Natural killer cell (primary cell): ENCODE results near the gene SATB2. TPM values are rescaled to one million over a fixed set of nuclear protein-coding genes. Genes with fewer than 3 reads are reported as not detected.

Experiments used
- ATAC-seq, 3 donors: fragments of 150-1000 bp in 2 of 3; fragments of 200-7000 bp in 1 of 3; cut with Tn5 transposase; 1 replicate in 1 of 3; 2 replicates in 2 of 3; pipeline ENCODE4 v1.10.0; 2021; ENCODE audit warnings: mild to moderate bottlenecking in 2 of 3, moderate library complexity in 2 of 3
- DNase-seq, 2 donors: peaks; one replicate each; pipeline versions ENCODE4 v3.0.0 to v3.0.0-alpha.2; 2013 to 2021; ENCODE audit warnings: mixed read lengths in 1 of 2
- H3K27ac ChIP-seq: one replicate; pipeline ENCODE4 v1.5.1; 2013; ENCODE audit warnings: mild to moderate bottlenecking, low read length
- H3K27me3 ChIP-seq: one replicate; pipeline ENCODE4 v1.6.1; 2013; ENCODE audit warnings: low read length; ENCODE audit not compliant: control insufficient read depth, insufficient read depth
- H3K36me3 ChIP-seq: one replicate; pipeline ENCODE4 v1.6.1; 2013; ENCODE audit warnings: low read length; ENCODE audit not compliant: control insufficient read depth, insufficient read depth
- H3K4me1 ChIP-seq: one replicate; pipeline ENCODE4 v1.6.1; 2013; ENCODE audit warnings: low read length; ENCODE audit not compliant: control insufficient read depth, insufficient read depth
- H3K4me3 ChIP-seq: one replicate; pipeline ENCODE4 v1.5.1; 2013; ENCODE audit warnings: low read length
- H3K9me3 ChIP-seq: one replicate; pipeline ENCODE4 v1.6.1; 2013; ENCODE audit warnings: low read length; ENCODE audit not compliant: control insufficient read depth, insufficient read depth
- H3K27ac Mint-ChIP-seq, 2 donors: one replicate each; pipeline ENCODE4 v1.8.0; 2022; ENCODE audit warnings: mild to moderate bottlenecking in 2 of 2, mixed read lengths in 2 of 2, moderate library complexity in 1 of 2
- H3K27me3 Mint-ChIP-seq, 2 donors: one replicate each; pipeline ENCODE4 v1.8.0; 2022; ENCODE audit warnings: low read depth in 2 of 2, mixed read lengths in 2 of 2
- H3K36me3 Mint-ChIP-seq: one replicate; pipeline ENCODE4 v1.8.0; 2022; ENCODE audit warnings: mixed read lengths
- H3K4me1 Mint-ChIP-seq, 2 donors: one replicate each; pipeline ENCODE4 v1.8.0; 2022; ENCODE audit warnings: mixed read lengths in 2 of 2
- H3K4me3 Mint-ChIP-seq: one replicate; pipeline ENCODE4 v1.8.0; 2022; ENCODE audit warnings: mild to moderate bottlenecking, moderate library complexity, mixed read lengths
- H3K9me3 Mint-ChIP-seq, 2 donors: one replicate each; pipeline ENCODE4 v1.8.0; 2022; ENCODE audit warnings: mixed read lengths in 2 of 2
- WGBS: methylation state at CpG from one replicate; pipeline ENCODE4 v1.1.7; 2013; ENCODE audit warnings: missing lambda C conversion rate; ENCODE audit not compliant: insufficient coverage; 5-methylcytosine and 5-hydroxymethylcytosine counted together
- intact Hi-C: fragments of 100-400 bp; cut with micrococcal nuclease; formaldehyde crosslinking; loops from one replicate; pipeline ENCODE4 v1.14.2; 2022
- total RNA-seq, 4 donors: library from RNA; stranded (reverse); fragments of 120-200 nt in 1 of 4; gene quantifications; one replicate each; pipeline versions ENCODE4 v1.2.3 to v1.2.4, GENCODE V29; 2013 to 2022
- TF ChIP-seq, protein P1 (sequence below): fragments of 200-600 bp; IDR thresholded peaks from one replicate; pipeline ENCODE4 v1.8.0; 2022; ENCODE audit warnings: antibody characterized with exemption

The SATB2 gene
- total RNA-seq, 3 donors from 2014 or later (not counting 1 experiment from before 2014, with no cell fraction given) = 0.73 to 2.8 (median 0.79) TPM

DNA sequence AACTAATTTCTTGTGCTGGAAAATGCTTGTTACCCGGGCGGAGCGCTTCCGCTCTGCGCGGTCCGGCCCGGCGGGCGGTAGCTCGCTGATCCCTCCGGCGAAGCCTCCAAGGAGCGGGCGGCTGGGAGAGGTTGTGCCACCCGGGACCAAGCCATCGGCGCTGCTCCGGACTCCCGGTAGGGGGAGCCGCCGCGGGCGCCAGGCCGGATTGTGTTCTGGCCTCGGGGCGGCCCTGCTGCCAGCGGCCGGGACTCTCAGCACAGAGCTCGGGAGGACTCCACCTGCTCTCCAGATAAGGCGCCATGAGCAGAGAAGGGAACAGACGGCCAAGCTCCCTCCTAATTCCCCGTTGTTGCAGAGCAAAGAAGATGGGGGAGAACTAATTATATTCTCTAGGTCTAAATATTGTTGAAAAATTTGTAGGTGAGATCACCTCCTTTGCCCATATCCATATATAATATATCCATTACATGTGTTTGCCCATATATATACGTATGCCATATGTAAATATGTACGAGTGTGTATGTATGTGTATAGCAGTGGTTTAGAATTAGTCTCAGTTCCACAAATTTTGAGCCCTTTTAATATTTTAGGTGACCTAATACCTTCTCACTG lies 13.8 kb upstream of the SATB2 start:
- Mint-ChIP-seq H3K4me1 (peaks cover 0 to 12% of the 10 kb centered on the region in 2 donors), H3K4me3 (no peak overlapping the region), H3K36me3 (peaks cover 13% of the 10 kb centered on the region), H3K27me3 (peaks cover 64 to 85% of the 10 kb centered on the region in 2 donors), H3K9me3 (peaks cover 0 to 2% of the 10 kb centered on the region in 2 donors), H3K27ac (no peak overlapping the region)
- intact Hi-C loops = no loop called here
- H3K9me3 ChIP-seq = no peaks in the 10 kb centered on the region
- peaks cover 45% of the 10 kb centered on the region for H3K27me3 ChIP-seq
- TF ChIP-seq, protein P1, sequence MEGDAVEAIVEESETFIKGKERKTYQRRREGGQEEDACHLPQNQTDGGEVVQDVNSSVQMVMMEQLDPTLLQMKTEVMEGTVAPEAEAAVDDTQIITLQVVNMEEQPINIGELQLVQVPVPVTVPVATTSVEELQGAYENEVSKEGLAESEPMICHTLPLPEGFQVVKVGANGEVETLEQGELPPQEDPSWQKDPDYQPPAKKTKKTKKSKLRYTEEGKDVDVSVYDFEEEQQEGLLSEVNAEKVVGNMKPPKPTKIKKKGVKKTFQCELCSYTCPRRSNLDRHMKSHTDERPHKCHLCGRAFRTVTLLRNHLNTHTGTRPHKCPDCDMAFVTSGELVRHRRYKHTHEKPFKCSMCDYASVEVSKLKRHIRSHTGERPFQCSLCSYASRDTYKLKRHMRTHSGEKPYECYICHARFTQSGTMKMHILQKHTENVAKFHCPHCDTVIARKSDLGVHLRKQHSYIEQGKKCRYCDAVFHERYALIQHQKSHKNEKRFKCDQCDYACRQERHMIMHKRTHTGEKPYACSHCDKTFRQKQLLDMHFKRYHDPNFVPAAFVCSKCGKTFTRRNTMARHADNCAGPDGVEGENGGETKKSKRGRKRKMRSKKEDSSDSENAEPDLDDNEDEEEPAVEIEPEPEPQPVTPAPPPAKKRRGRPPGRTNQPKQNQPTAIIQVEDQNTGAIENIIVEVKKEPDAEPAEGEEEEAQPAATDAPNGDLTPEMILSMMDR = no peak
- no peaks in the 10 kb centered on the region for H3K36me3 ChIP-seq
- peak in 1 of 2 donors; percentile 29 for DNase-seq
- no peak for ATAC-seq
- 4% methylated on average over 33 of the region's 35 CpGs for WGBS
- H3K4me3 ChIP-seq = no peak overlapping the region
- no peak overlapping the region for H3K27ac ChIP-seq
- H3K4me1 ChIP-seq = peaks cover 13% of the 10 kb centered on the region

- peaks cover 71 to 85% of the 10 kb centered on the region in 2 donors for H3K27me3 Mint-ChIP-seq
Measured at GRCh38 chr2:199470672-199471442, 13.1 kb upstream of the SATB2 start.

GRCh38 chr2:199470361-199470671 lies 12.6 kb upstream of the SATB2 start:
- peaks cover 18% of the 10 kb centered on the region for H3K36me3 Mint-ChIP-seq
- H3K4me1 Mint-ChIP-seq = peaks cover 0 to 16% of the 10 kb centered on the region in 2 donors
- Histone ChIP-seq H3K4me3 (no peak overlapping the region), H3K9me3 (no peaks in the 10 kb centered on the region), H3K4me1 (peaks cover 13% of the 10 kb centered on the region), H3K36me3 (no peaks in the 10 kb centered on the region), H3K27me3 (peaks cover 54% of the 10 kb centered on the region), H3K27ac (no peak overlapping the region)
- peaks cover 2 to 5% of the 10 kb centered on the region in 2 donors for H3K9me3 Mint-ChIP-seq
- WGBS = 9% methylated on average over 7 of the region's 11 CpGs
- ATAC-seq (no peak), DNase-seq (no peak)
- intact Hi-C loops = no loop called here
- peaks cover 74 to 88% of the 10 kb centered on the region in 2 donors for H3K27me3 Mint-ChIP-seq
- TF ChIP-seq, protein P1 = no peak
- no peak overlapping the region for H3K4me3 Mint-ChIP-seq
- no peak overlapping the region for H3K27ac Mint-ChIP-seq

More at GRCh38 chr2:199470672-199471442, 13.1 kb upstream of the SATB2 start:
- Mint-ChIP-seq H3K9me3 (peaks cover 2 to 5% of the 10 kb centered on the region in 2 donors), H3K4me3 (no peak overlapping the region), H3K27ac (no peak overlapping the region), H3K4me1 (peaks cover 0 to 16% of the 10 kb centered on the region in 2 donors), H3K36me3 (peaks cover 18% of the 10 kb centered on the region)
- no peaks in the 10 kb centered on the region for H3K9me3 ChIP-seq
- H3K27me3 ChIP-seq = peaks cover 52% of the 10 kb centered on the region
- DNase-seq (no peak), ATAC-seq (no peak)
- 5% methylated on average over 48 of the region's 48 CpGs for WGBS
- H3K4me1 ChIP-seq = peaks cover 13% of the 10 kb centered on the region
- no peak overlapping the region for H3K27ac ChIP-seq
- no peak overlapping the region for H3K4me3 ChIP-seq
- no peaks in the 10 kb centered on the region for H3K36me3 ChIP-seq
- TF ChIP-seq, protein P1 = no peak
- intact Hi-C loops = no loop called here
